H1 (cell line): ENCODE data around the gene RIOK3. TPM values are rescaled to one million over a fixed set of nuclear protein-coding genes. Genes with fewer than 3 reads are reported as not detected.
A peak's percentile ranks its signal among the peaks of the same experiment; 100 is the strongest.

Source experiments
- BRCA1 ChIP-seq: IDR thresholded peaks from 2 replicates; pipeline ENCODE4 v1.6.1; 2012; ENCODE audit warnings: low read depth, low read length, improper control_type of control experiment
- EZH2 ChIP-seq: fragments of 200-600 bp; sonication (generic); IDR thresholded peaks from 2 replicates; pipeline ENCODE4 v1.7.1; 2012; ENCODE audit warnings: low read depth, mild to moderate bottlenecking, moderate library complexity, low read length, inconsistent platforms; ENCODE audit not compliant: severe bottlenecking
- POLR2A ChIP-seq, 2 experiments: IDR thresholded peaks; 1 replicate in 1 of 2; 2 replicates in 1 of 2; pipeline ENCODE4 v1.6.1; 2011; ENCODE audit warnings: low read depth in 2 of 2, low read length in 2 of 2, mild to moderate bottlenecking in 2 of 2; ENCODE audit errors: control extremely low read depth in 1 of 2
- POU5F1 ChIP-seq: IDR thresholded peaks from 2 replicates; pipeline ENCODE4 v1.6.1; 2011; ENCODE audit warnings: low read depth, mild to moderate bottlenecking, low read length, moderate library complexity
- RXRA ChIP-seq: IDR thresholded peaks from 2 replicates; pipeline ENCODE4 v1.6.1; 2011; ENCODE audit warnings: low read depth, mild to moderate bottlenecking, low read length, moderate library complexity; ENCODE audit not compliant: insufficient read depth
- SUZ12 ChIP-seq: fragments of 200-600 bp; sonication (generic); IDR thresholded peaks from 2 replicates; pipeline ENCODE4 v1.6.1; 2012; ENCODE audit warnings: mild to moderate bottlenecking, inconsistent platforms, low read length, moderate library complexity, mixed read lengths
- polyA plus RNA-seq, 7 experiments: library from polyadenylated mRNA; depleted of rRNA in 3 of 7; stranded (reverse) in 5 of 7; unstranded in 2 of 7; fragments of >200 nt in 5 of 7; fragments of 200-250 nt in 2 of 7; gene quantifications; 1 replicate in 5 of 7; 2 replicates in 1 of 7; 4 replicates in 1 of 7; pipeline versions ENCODE4 v1.2.1 to v1.2.3, GENCODE V29; 2011 to 2013; ENCODE audit warnings: missing spikeins in 2 of 7, mixed read lengths in 2 of 7
- total RNA-seq: library from RNA; stranded (reverse); fragmentation: NEBNext Ultra II Directional; extraction: Animal tissue kit (Norgen Biotek cat#: 25700); gene quantifications from 2 replicates; pipeline ENCODE4 v1.2.1, GENCODE V29; 2021
- TF ChIP-seq, protein P1 (sequence below): IDR thresholded peaks from 2 replicates; pipeline ENCODE4 v1.6.1; 2012; ENCODE audit warnings: inconsistent platforms
- TF ChIP-seq, protein P2 (sequence below), 3 experiments: IDR thresholded peaks; 1 replicate in 2 of 3; 2 replicates in 1 of 3; pipeline versions ENCODE4 v1.5.1 to v1.6.1; 2011; ENCODE audit warnings: low read length in 3 of 3, mild to moderate bottlenecking in 3 of 3, inconsistent platforms in 2 of 3, low read depth in 1 of 3, moderate library complexity in 1 of 3; ENCODE audit not compliant: insufficient read depth in 1 of 3; ENCODE audit errors: control extremely low read depth in 1 of 3

Gene RIOK3
- total and polyA plus RNA-seq, 2 of the 8 experiments (the other 6 are each of a cell fraction or from before 2014, with no cell fraction given) = 7.5 to 24.3 TPM

DNA sequence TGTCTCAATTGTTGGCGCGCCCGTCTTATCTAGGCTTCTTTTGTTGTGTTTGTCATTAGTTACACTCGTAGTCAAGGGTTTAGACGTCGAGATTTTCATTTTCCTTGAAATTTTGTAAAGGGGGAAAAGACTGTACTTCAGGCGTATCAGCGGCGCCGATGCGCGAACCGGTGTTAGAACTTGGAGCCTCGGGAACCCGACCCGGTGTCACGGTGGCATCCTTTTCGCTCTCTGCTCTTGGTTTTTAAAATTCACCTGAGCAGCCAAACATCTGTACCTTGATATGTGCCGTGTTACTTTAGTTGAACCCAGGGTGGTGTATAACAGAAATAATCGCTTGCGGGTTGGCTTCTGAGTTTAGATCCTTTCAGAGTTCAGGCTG is 50.9 kb downstream of the RIOK3 start (continued):
- TF ChIP-seq BRCA1 (no peak), POU5F1 (no peak), SUZ12 (peak; percentile 58), RXRA (no peak), POLR2A (IDR thresholded peaks at IDR 0.05; ENCODE audit: control extremely low read depth in 1 of 2, low read depth in 2 of 2, low read length in 2 of 2) (no peak), EZH2 (peak; percentile 63)
- TF ChIP-seq, protein P1, sequence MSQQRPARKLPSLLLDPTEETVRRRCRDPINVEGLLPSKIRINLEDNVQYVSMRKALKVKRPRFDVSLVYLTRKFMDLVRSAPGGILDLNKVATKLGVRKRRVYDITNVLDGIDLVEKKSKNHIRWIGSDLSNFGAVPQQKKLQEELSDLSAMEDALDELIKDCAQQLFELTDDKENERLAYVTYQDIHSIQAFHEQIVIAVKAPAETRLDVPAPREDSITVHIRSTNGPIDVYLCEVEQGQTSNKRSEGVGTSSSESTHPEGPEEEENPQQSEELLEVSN = no peak
- TF ChIP-seq, protein P2, sequence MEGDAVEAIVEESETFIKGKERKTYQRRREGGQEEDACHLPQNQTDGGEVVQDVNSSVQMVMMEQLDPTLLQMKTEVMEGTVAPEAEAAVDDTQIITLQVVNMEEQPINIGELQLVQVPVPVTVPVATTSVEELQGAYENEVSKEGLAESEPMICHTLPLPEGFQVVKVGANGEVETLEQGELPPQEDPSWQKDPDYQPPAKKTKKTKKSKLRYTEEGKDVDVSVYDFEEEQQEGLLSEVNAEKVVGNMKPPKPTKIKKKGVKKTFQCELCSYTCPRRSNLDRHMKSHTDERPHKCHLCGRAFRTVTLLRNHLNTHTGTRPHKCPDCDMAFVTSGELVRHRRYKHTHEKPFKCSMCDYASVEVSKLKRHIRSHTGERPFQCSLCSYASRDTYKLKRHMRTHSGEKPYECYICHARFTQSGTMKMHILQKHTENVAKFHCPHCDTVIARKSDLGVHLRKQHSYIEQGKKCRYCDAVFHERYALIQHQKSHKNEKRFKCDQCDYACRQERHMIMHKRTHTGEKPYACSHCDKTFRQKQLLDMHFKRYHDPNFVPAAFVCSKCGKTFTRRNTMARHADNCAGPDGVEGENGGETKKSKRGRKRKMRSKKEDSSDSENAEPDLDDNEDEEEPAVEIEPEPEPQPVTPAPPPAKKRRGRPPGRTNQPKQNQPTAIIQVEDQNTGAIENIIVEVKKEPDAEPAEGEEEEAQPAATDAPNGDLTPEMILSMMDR (IDR thresholded peaks at IDR 0.05; ENCODE audit: control extremely low read depth in 1 of 3, insufficient read depth in 1 of 3, low read depth in 1 of 3, low read length in 3 of 3) = no peak
